Coronary artery (tissue), 2 donors: ENCODE data around the gene SACM1L.
"Not testable (repeated sequence)": the region's sequence is repeated elsewhere in the genome, so short reads cannot be mapped to it uniquely, and the experiment has no call there.

Experiments
- DNase-seq: peaks from one replicate; pipeline ENCODE4 v3.0.0-alpha.2; 2017; ENCODE audit warnings: low spot score
- H3K27ac ChIP-seq, 2 donors: fragments of 200-600 bp; sonication (generic); one replicate each; pipeline ENCODE4 v1.5.1; 2016 to 2019
- H3K4me3 ChIP-seq: fragments of 200-600 bp; sonication (generic); 2 replicates; pipeline ENCODE4 v1.5.1; 2016; ENCODE audit warnings: mild to moderate bottlenecking, moderate library complexity
- CTCF ChIP-seq: fragments of 200-600 bp; sonication (generic); IDR thresholded peaks from one replicate; pipeline ENCODE4 v1.5.1; 2019; ENCODE audit warnings: antibody characterized with exemption

Gene SACM1L

GRCh38 chr3:45751537-45752242 is 62.5 kb downstream of the SACM1L start:
- Histone ChIP-seq H3K4me3 (no peak overlapping the region), H3K27ac (no peak overlapping the region)
- DNase-seq, result no peak
- TF ChIP-seq CTCF, result no peak

GRCh38 chr3:45753095-45753494 is 63.9 kb downstream of the SACM1L start:
- no peak for TF ChIP-seq CTCF
- Histone ChIP-seq H3K27ac (no peak overlapping the region), H3K4me3 (no peak overlapping the region)
- DNase-seq, result no peak

GRCh38 chr3:45754461-45754860 is 65.3 kb downstream of the SACM1L start:
- H3K27ac ChIP-seq, result no peak overlapping the region
- no peak for TF ChIP-seq CTCF
- no peak overlapping the region for H3K4me3 ChIP-seq
- no peak for DNase-seq

GRCh38 chr3:45756055-45756454 is 66.9 kb downstream of the SACM1L start:
- no peak overlapping the region for H3K4me3 ChIP-seq
- no peak overlapping the region for H3K27ac ChIP-seq
- no peak for DNase-seq
- no peak for TF ChIP-seq CTCF

GRCh38 chr3:45757141-45757540 is 67.9 kb downstream of the SACM1L start:
- DNase-seq, H3K4me3 ChIP-seq, H3K27ac ChIP-seq: not testable (repeated sequence)

- no peak for TF ChIP-seq CTCF
- DNase-seq, result no peak
- no peak overlapping the region for H3K27ac ChIP-seq
- no peak overlapping the region for H3K4me3 ChIP-seq
Observed at GRCh38 chr3:45758871-45759270, 69.7 kb downstream of the SACM1L start.

GRCh38 chr3:45759851-45760250 is 70.7 kb downstream of the SACM1L start:
- no peak overlapping the region for H3K27ac ChIP-seq
- DNase-seq, result no peak
- no peak overlapping the region for H3K4me3 ChIP-seq
- TF ChIP-seq CTCF, result no peak
